ENCODE results near the gene HOXA13. TPM values are rescaled to one million over a fixed set of nuclear protein-coding genes. Genes with fewer than 3 reads are reported as not detected.

HOXA13 gene
- total and polyA plus RNA-seq, 2 donors (not counting 1 experiment from before 2014, with no cell fraction given), result not detected

GRCh38 chr7:27213433-27214238 lies 13.7 kb upstream of the HOXA13 start:
- TF ChIP-seq CTCF (IDR thresholded peaks at IDR 0.05) (no peak), EZH2 (IDR thresholded peaks at IDR 0.05; ENCODE audit: borderline replicate concordance, insufficient read depth, low read depth, low read length, poor library complexity, severe bottlenecking) (no peak)
- Mint-ChIP-seq H3K9me3 (ENCODE audit: insufficient read depth) (no peaks in the 10 kb centered on the region), H3K27me3 (peaks cover 77% of the 10 kb centered on the region), H3K27ac (no peak overlapping the region), H3K4me3 (no peak overlapping the region), H3K4me1 (peaks cover 17% of the 10 kb centered on the region)
- Histone ChIP-seq H3K9ac (ENCODE audit: low read length) (no peak overlapping the region), H3K36me3 (replicated peaks in 1 of 2; ENCODE audit: control extremely low read depth in 1 of 2, control insufficient read depth in 1 of 2, extremely low read depth in 1 of 2, insufficient read depth in 2 of 2, low read length in 1 of 2) (no peaks in the 10 kb centered on the region), H3K27me3 (replicated peaks in 1 of 4; ENCODE audit: control extremely low read depth in 1 of 4, control insufficient read depth in 3 of 4, insufficient read depth in 4 of 4, low read length in 3 of 4) (peaks cover 0 to 88% (median 54%) of the 10 kb centered on the region in 4 experiments), H4K20me1 (ENCODE audit: control insufficient read depth, insufficient read depth, low read length, poor library complexity, severe bottlenecking) (no peaks in the 10 kb centered on the region), H3K9me3 (ENCODE audit: control extremely low read depth in 1 of 3, control insufficient read depth in 2 of 3, insufficient read depth in 1 of 3, low read length in 2 of 3) (peaks cover 0 to 22% (median 0%) of the 10 kb centered on the region in 3 donors), H3K79me2 (ENCODE audit: control insufficient read depth, insufficient read depth, low read length) (no peaks in the 10 kb centered on the region), H3K4me1 (ENCODE audit: control insufficient read depth in 2 of 2, insufficient read depth in 2 of 2, low read length in 2 of 2) (peaks cover 17 to 22% of the 10 kb centered on the region in 2 donors), H3K27ac (ENCODE audit: low read length in 2 of 2) (no peak overlapping the region), H3K4me2 (replicated peaks; ENCODE audit: low read depth, low read length, poor library complexity, severe bottlenecking) (peak overlapping the region; percentile 11), H3K4me3 (ENCODE audit: control extremely low read depth in 1 of 5, extremely low read depth in 1 of 5, insufficient read depth in 1 of 5, low read depth in 2 of 5, low read length in 4 of 5) (no peak overlapping the region), H2AFZ (ENCODE audit: insufficient read depth, low read depth, low read length, poor library complexity, severe bottlenecking) (no peak overlapping the region)
- 39% methylated on average over 44 of the region's 50 CpGs for WGBS (ENCODE audit: insufficient coverage)
- intact Hi-C loops (cut with micrococcal nuclease), result loop anchor here (5.0 kb wide), 2 partner anchors 364 to 559 kb away; no protein-coding TSS in a partner anchor
- DNase-seq, result peak; percentile 18
- ATAC-seq (ENCODE audit: low read depth), result no peak
- ChIA-PET POLR2A (no interaction called here), CTCF (interaction anchor here (1.2 kb wide), 1 partner anchor 18 kb away, joined by 4 read pairs; no protein-coding TSS in a partner anchor)
